KBM-7 (cell line): ENCODE results near the gene GPR82.

Source experiments
- DNase-seq: peaks from one replicate; pipeline ENCODE4 v3.0.0-alpha.2; 2015
- in situ Hi-C: fragments of 300-500 bp; cut with MboI; formaldehyde crosslinking; loops from 2 replicates; pipeline ENCODE4 v1.14.3; 2020; ENCODE audit warnings: low sequenced_read_pairs, low pct_unique_long_range_greater_than_20kb, mixed read lengths

GPR82 gene

GRCh38 chrX:41779030-41779564 lies 55.1 kb downstream of the GPR82 start:
- in situ Hi-C loops = loop anchor here (25.0 kb wide), 1 partner anchor 233 kb away; no protein-coding TSS in a partner anchor
- no peak for DNase-seq
